HFF-Myc (cell line): ENCODE data around the gene ZNF714.

Source experiments
- DNase-seq: peaks from one replicate; pipeline ENCODE4 v3.0.0-alpha.2; 2011; ENCODE audit warnings: low read depth; ENCODE audit errors: extremely low read depth
- H3K4me3 ChIP-seq: replicated peaks from 2 replicates; pipeline ENCODE4 v1.5.1; 2011; ENCODE audit warnings: low read depth, mild to moderate bottlenecking, control low read depth, low read length
- CTCF ChIP-seq: IDR thresholded peaks from 2 replicates; pipeline ENCODE4 v1.5.1; 2012; ENCODE audit warnings: mild to moderate bottlenecking, low read depth, low read length, control low read depth; ENCODE audit errors: missing control alignments

Gene ZNF714

GRCh38 chr19:21149877-21150276 is 67.9 kb downstream of the ZNF714 start:
- H3K4me3 ChIP-seq: no peak overlapping the region
- no peak for TF ChIP-seq CTCF
- DNase-seq: no peak

GRCh38 chr19:21151460-21151859 is 69.5 kb downstream of the ZNF714 start:
- TF ChIP-seq CTCF: no peak
- no peak overlapping the region for H3K4me3 ChIP-seq
- no peak for DNase-seq

GRCh38 chr19:21158523-21159135 is 76.6 kb downstream of the ZNF714 start:
- H3K4me3 ChIP-seq: no peak overlapping the region
- no peak for DNase-seq
- no peak for TF ChIP-seq CTCF

- DNase-seq: no peak
- TF ChIP-seq CTCF: no peak
- H3K4me3 ChIP-seq: no peak overlapping the region
Measured at GRCh38 chr19:21164541-21164940, 82.5 kb downstream of the ZNF714 start.

GRCh38 chr19:21166436-21166835 is 84.4 kb downstream of the ZNF714 start:
- H3K4me3 ChIP-seq: no peak overlapping the region
- no peak for TF ChIP-seq CTCF
- DNase-seq: no peak
